SJCRH30 (cell line): ENCODE measurements around the gene MS4A6A. TPM values are rescaled to one million over a fixed set of nuclear protein-coding genes. Genes with fewer than 3 reads are reported as not detected.
A peak's percentile ranks its signal among the peaks of the same experiment; 100 is the strongest.

Experiments
- DNase-seq, 2 experiments: peaks; one replicate each; pipeline ENCODE4 v3.0.0-alpha.2; 2015 to 2020
- H3K27ac ChIP-seq: fragments of 250-450 bp; sonication (Bioruptor Pico); 2 replicates; pipeline ENCODE4 v1.5.1; 2020; ENCODE audit warnings: mild to moderate bottlenecking, moderate library complexity
- H3K27me3 ChIP-seq: fragments of 250-450 bp; sonication (Bioruptor Pico); 2 replicates; pipeline ENCODE4 v1.5.1; 2020; ENCODE audit warnings: mild to moderate bottlenecking, moderate library complexity
- H3K36me3 ChIP-seq: fragments of 250-450 bp; sonication (Bioruptor Pico); 2 replicates; pipeline ENCODE4 v1.5.1; 2020; ENCODE audit warnings: mild to moderate bottlenecking, moderate library complexity
- H3K4me1 ChIP-seq: fragments of 250-450 bp; sonication (Bioruptor Pico); 2 replicates; pipeline ENCODE4 v1.5.1; 2020; ENCODE audit warnings: mild to moderate bottlenecking, moderate library complexity
- H3K4me3 ChIP-seq: fragments of 250-450 bp; sonication (Bioruptor Pico); 2 replicates; pipeline ENCODE4 v1.5.1; 2020; ENCODE audit warnings: mild to moderate bottlenecking, moderate library complexity
- H3K9me3 ChIP-seq: fragments of 250-450 bp; sonication (Bioruptor Pico); replicated peaks from 2 replicates; pipeline ENCODE4 v1.5.1; 2020; ENCODE audit warnings: mild to moderate bottlenecking, moderate library complexity
- total RNA-seq: library from RNA; depleted of rRNA; stranded (reverse); fragments of >200 nt; shearing (Covaris generic); gene quantifications from 2 replicates; pipeline ENCODE4 v1.2.3, GENCODE V29; 2014; rRNA removed

The MS4A6A gene
- total RNA-seq, 1 experiment from 2014 or later, result not detected

DNA sequence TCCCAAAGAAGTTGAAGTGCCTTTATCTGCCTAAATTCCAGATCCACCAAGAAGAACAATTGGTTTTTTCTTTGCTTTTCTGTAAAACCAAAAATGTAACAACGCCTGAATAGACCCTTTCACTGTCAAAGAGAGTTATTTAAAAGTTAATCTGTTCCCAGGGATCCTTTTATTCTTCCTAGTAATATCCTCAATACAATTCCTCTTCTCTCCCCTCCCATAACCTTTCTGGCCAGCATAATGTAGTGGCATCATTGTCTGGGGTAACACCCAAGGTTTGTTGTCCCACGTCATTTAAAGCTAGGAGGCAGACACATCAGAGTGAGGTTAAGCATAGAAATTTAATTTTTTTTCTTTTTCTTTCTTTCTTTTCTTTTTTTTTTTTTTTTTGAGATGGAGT lies 54.5 kb downstream of the MS4A6A start:
- peak in 1 of 2 experiments; percentile 56 for DNase-seq
- Histone ChIP-seq H3K27ac (peak overlapping the region; percentile 99), H3K9me3 (no peaks in the 10 kb centered on the region)

DNA sequence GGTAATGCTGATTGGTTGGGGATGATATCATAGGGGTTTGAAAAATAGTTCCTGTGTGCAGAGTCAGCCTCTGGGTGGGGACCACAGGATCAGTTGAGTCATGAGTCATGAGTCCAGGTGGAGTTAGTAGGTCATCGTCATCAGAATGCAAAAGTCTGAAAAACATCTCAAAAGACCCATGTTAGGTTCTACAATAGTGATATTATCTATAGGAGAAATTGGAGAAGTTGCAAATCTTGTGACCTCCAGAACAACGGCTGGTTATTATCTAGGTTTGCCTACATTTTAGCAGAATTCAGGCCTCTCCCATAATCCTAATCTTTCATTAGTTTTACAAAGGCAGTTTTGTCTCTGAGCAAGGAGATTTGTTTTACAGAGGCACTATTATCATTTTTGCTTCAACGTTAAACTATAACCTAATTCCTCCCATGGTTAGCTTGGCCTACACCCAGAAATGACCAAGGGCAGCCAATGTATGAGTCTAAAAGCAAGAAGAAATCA lies 55.5 kb downstream of the MS4A6A start:
- Histone ChIP-seq H3K27me3 (no peaks in the 10 kb centered on the region), H3K4me1 (peaks cover 64% of the 10 kb centered on the region), H3K36me3 (no peaks in the 10 kb centered on the region), H3K27ac (peak overlapping the region; percentile 99), H3K9me3 (no peaks in the 10 kb centered on the region), H3K4me3 (no peak overlapping the region)
- DNase-seq, result peak; percentile 88 to 96

More for the DNA sequence above, 54.5 kb downstream of the MS4A6A start:
- no peak overlapping the region for H3K4me3 ChIP-seq
- H3K4me1 ChIP-seq, result peaks cover 62% of the 10 kb centered on the region
- no peaks in the 10 kb centered on the region for H3K36me3 ChIP-seq
- no peaks in the 10 kb centered on the region for H3K27me3 ChIP-seq

DNA sequence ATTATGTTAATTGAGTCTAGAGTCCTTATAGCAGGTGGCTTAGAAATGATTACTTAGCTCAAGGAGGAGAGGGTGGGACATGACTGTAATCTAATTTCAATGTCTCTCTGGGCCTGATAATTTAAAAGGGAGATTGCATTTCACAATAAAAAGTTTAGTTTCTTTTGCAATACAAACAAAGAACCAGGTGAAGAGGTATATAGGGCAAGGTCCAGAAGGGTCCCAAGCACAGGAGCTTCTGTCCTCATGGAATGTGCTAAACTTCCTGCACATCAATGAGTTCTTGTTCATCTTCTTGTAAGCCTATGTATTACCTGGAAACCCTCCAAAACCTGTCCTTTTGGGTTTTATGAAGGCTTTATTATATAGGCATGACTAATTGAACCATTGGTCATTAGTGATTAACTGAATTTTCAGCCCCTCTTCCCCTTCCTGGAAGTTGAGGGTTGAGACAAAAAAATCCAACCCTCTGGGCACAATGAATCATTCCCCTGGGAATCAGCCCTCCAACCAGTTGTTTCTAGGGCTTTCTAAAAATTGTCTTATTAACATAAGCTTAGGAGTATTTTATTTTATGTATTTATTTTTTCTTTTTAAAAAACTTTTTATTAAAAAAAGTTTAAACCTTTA lies 56.8 kb downstream of the MS4A6A start:
- peak; percentile 76 to 95 for DNase-seq
- Histone ChIP-seq H3K9me3 (no peaks in the 10 kb centered on the region), H3K27ac (peak overlapping the region; percentile 99), H3K27me3 (no peaks in the 10 kb centered on the region), H3K4me1 (peaks cover 72% of the 10 kb centered on the region), H3K36me3 (no peaks in the 10 kb centered on the region), H3K4me3 (no peak overlapping the region)

- Histone ChIP-seq H3K9me3 (no peaks in the 10 kb centered on the region), H3K27ac (peak overlapping the region; percentile 99), H3K36me3 (no peaks in the 10 kb centered on the region), H3K27me3 (no peaks in the 10 kb centered on the region), H3K4me1 (peaks cover 75% of the 10 kb centered on the region), H3K4me3 (no peak overlapping the region)
- DNase-seq, result peak; percentile 15 to 59
Measured at GRCh38 chr11:60124802-60125432, 58.0 kb downstream of the MS4A6A start.

Other genes starting within 250 kb of the MS4A6A start
- not detected in 2 replicates for gene OOSP1, start 244.7 kb downstream of the MS4A6A start, total RNA-seq
- gene OOSP4A, start 219.1 kb downstream of the MS4A6A start, total RNA-seq, result not detected in 2 replicates
- gene OOSP4B, start 165.9 kb downstream of the MS4A6A start, total RNA-seq, result not detected in 2 replicates
- gene OOSP2, start 142.7 kb downstream of the MS4A6A start, total RNA-seq, result not detected in 2 replicates
- gene MS4A3, start 126.4 kb downstream of the MS4A6A start, total RNA-seq, result not detected in 2 replicates
- not detected in 2 replicates for gene MS4A2, start 94.4 kb downstream of the MS4A6A start, total RNA-seq
- not detected in 2 replicates for gene MS4A4E, start 60.1 kb upstream of the MS4A6A start, total RNA-seq
- not detected in 2 replicates for gene MS4A4A, start 97.6 kb upstream of the MS4A6A start, total RNA-seq
- gene MS4A6E, start 144.2 kb upstream of the MS4A6A start, total RNA-seq, result not detected in 2 replicates
- gene MS4A7, start 195.4 kb upstream of the MS4A6A start, total RNA-seq, result not detected in 2 replicates
- not detected in 2 replicates for gene MS4A14, start 213.4 kb upstream of the MS4A6A start, total RNA-seq
- not detected in 2 replicates for gene MS4A5, start 246.5 kb upstream of the MS4A6A start, total RNA-seq